HG03045 (cell line): ENCODE measurements around the gene HOXB4.

Experiments
- ATAC-seq: cut with Tn5 transposase; IDR thresholded peaks from one replicate; pipeline ENCODE4 v1.9.1; 2021; ENCODE audit warnings: mild to moderate bottlenecking, moderate library complexity; ENCODE audit not compliant: unreplicated experiment

The HOXB4 gene

DNA sequence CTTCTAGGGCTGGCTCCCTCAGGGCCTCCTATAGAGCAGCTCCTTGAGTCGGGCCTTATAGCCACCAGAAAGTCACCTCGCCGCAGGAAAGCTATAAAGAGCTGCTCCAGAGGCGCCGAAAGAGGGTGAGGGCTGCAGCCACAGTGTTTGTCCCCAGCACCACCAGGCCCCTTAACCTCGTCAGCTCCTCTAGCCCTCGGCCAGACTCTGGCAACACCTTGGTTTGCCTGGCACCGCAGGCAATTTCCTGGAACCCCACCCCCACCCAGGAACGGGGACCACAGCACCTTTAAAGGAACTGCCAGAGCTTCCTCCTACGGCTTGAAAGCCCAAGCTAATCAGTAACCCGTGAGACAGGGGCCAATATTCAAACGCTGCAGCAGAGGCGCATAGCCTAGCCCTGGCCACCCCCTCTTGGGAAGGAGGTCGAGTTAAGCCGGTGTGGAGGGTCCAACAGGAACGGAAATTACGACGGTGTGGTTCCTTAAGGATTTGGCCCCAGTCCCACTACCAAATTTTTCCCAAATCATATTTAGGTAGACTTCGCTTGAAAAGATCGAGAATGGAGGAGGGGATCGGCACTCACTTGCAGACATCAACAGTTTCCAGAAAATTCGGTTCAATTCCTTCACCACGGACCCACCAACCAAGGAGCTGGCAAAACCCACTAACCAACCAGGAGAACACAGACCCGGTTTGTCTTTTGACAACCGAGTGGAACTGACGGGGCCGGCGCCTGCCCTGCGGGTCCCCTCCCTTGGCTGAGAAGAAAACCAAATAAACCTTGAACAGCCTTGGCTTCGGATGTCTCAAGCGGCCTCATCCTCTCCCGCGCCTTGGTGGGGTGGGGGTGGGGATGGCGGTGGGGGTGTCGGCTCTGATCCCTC lies 23.6 kb upstream of the HOXB4 start:
- no peak for ATAC-seq

DNA sequence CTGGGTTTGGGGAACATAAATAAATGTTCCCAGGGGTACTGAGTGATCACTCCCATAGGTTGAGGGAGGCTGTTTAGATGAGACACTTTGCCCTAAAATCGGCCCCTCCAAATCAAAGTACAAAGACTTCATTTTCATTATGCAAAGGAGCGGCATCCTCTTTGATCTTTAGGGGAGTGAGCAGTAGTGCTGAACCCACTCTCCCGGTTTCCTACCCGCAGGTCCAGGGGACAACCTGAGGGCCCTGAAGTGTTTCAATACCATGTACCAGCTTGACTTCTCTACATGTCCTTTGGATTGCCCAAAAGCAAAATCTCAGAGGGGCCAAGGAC lies 23.0 kb upstream of the HOXB4 start:
- no peak for ATAC-seq

DNA sequence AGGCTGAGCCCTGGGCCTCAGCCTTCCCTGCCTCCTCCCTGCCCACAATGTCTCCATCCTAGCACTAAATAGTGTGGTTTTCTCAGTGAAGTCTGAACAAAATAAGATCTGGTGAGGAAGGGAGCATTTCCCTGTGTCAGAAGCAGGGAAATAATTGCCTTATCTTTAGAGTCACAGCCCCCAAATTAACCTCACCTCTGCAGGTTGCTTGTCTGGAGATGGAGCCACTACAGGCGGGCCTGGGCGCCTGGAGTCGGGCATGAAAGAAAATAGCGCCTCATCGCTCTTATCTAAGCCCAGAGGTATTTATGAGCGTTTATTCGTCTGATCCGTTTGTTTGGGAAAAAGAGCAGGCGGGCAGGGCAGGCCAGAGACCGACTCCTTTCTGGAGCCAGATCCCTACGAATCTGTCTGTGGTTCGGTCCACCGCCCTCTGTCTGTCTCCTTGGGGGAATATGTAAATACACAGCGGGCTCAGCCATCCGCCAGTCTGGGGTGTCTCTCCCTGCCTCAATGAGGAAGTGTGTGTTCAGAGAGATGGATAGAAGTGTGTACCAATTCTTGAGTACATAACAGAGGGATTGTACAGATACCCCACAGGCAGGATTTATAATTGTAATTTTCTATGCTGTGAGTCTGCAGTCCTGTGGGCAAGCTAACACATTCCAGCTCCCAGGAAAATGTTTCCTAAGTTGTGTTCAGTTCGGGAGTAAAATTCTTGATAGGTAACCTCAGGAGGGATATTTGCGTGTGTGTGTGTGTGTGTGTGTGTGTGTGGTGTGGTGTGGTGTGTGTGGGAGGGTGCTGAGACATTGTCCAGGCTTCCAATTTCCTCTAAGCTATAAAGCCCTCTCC lies 22.3 kb upstream of the HOXB4 start:
- ATAC-seq, result no peak

DNA sequence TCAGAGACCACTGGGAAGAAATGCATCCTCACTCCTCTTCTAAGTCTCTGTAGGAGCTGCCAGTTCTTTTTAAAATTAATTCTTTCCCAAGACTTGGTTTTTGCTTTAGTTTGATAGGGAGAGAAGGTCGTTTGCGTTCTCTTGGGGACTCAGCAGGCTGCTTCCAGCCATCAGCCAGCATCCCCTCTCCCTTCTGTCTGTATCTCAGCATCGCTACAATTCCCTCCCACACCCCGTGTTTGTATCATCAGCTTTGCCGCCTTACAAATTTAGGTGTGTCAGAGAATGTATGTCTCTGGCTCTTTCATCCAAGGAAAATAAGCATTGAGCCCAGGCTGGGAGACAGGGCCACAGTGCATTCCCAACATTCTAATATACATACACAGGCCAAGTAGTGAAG lies 21.2 kb upstream of the HOXB4 start:
- no peak for ATAC-seq

DNA sequence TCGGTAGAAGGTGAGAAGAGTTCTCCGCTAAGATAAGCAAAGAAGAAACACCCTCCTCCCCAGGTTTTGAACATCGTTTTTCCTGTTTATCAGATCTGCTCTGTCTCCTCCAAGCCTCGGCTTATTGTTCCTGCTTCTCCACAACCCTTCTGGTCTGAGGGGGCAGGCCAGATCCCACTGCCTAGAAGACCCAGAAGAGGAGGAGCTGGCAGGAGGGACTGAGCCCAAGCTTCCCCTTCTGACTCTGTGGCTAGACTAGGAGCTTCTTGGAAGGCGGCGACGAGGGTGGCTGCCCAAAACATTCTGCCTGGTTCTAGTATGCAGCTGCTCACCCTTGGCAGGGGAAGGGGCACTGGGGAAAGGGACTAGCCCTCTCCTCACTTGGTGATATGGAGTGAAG lies 20.6 kb upstream of the HOXB4 start:
- ATAC-seq, result no peak

DNA sequence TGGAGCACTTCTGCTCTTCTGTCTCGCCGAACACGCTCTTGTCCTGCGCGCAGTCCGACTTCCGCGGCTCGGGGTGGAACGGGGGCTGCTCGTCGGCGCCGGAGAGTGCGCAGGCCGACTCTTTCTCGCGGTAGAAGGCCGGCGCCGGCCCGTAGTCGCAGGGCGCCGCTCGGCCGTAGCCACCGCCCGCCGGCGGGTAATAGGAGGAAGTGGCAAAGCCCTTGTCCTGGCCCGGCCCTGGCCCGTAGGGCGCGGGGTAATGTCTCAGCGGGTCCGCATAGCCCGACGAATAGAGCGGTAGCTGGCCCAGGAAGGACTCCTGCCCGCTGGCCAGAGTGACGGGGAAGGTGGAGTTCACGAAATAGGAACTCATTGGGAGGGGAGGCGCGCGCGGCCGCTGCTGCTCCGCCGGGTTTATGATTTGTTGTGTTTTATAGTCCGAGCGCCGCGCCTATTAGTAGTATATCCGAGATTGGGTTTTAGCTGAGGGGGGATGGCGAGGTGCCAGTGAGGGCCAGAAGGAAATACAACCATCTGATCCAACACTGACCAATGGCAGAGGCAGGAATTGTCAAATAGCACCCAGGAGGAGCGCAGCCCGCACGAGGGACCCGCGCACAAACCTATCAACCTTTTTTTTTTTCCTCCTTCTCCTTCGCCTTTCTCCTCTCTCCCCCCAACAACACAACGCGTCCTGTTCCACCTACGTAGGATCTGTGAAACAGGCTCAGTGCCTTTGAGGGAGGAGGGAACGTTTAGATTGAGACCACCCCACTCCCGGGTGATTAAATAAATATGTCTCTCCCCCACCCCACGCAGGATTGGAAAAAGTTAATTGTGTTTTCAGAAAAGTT lies 19.9 kb upstream of the HOXB4 start:
- ATAC-seq, result no peak

DNA sequence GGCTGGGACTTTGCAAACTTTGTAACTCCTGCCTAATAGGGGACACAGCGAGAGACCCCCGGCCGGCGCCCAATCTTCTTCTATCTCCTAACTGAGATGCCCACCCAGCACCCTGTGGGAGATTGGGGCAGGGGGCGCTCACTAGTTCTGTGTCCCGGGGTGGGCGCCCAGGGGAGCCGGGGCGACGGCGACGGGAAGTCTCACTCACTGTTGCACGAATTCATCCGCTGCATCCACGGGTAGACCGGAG lies 19.3 kb upstream of the HOXB4 start:
- ATAC-seq, result no peak

DNA sequence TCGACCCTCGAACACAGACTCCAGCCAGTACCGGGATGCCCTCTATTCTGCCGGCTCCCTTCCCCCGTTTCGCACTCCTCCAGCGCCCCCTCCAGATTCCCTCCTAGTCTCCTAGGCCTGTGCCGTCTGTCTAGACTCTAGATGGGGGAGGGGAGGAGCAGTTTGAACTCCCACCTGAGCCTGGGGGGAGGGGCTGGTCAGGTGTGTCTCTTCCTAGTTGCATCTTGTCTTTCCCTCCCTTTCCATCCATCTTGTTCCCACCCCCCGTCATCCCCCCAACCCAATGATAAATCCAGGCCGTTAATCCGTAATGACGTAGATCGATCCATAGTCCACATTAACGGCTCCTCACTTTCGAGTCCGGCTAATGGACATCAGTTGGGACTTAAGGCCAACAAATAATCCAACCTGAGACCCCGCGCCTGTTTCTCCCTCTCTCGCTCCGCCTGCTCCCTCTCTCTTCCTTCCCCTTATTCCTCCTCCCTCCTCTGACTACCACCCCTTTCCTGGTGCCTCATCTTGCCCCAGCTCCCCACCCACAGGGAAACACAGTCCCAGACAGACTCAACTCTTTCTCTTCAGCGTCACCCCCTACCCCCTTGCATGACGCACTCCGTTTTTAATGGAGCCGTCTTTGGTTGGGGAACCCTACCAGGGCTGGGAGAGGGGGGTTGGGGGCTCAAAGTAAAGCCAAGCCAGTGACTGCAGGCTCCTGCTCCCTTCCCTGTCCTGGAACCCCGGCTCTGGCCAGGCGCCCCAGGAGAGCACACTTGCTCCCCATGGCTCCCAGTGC lies 18.8 kb upstream of the HOXB4 start:
- ATAC-seq, result no peak

DNA sequence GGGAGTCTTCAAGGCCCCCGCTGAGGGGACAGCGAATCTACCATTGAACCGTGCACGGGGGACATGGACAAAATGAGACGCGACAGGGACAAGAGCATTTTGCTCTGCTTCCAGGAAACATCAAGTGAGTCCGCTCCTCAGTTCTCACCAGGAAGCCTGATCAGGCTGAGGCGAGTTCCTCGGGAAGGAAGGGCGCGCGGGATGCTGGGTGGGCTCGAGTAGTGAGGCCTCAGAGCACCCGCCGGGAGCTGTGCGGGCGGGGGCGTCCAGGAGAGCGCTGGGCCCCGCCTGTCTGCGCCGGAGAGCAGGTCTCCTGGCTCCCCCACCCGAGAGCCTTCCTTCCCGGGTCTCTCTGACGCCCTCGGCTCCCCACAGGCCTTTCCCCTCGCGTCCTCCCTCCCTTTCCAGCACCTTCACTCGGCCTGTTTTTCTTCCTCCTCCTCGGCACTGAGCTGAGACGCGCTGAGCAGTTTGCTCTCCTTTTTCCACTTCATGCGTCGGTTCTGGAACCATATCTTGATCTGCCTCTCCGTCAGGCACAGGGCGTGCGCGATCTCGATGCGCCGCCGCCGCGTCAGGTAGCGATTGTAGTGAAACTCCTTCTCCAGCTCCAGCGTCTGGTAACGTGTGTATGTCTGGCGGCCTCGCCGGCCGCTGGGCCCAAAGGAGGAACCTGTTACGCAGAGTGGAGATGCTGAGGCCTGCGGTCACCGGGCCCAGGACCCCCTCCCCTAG lies 18.0 kb upstream of the HOXB4 start:
- no peak for ATAC-seq

DNA sequence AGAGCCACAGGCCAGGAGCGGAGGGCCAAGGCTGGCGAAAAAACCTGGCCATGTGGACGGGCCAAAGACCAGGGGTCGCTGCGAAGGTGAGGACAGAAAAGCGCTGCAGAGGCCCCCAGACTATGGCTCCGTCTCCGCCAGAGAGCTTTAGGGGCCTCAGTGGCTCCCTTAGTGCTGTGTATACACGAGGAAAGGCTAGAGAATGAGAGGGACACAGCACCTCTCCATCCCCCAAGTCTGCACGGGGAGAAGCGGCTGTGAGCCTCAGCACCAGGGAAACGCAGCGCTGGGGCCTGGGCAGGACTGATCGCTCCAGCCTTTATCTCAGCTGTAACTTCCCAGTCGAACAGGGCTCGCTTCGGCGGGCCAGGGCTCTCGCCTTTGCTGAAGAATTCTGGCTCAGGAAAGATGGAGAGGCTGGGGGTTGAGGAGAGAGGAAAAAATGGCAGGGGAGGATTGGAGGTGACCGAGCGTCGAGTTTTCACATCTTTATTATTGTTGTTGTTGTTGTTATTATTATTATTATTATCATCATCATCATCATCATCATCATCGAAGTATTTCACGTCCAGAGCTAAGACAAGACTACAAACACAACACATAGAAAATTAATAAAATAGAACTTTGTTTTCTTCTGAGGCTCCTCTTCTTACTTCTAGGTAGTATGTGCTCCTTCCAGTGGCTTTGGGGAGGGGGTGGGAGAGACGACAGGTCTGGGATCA lies 17.3 kb upstream of the HOXB4 start:
- ATAC-seq, result no peak

DNA sequence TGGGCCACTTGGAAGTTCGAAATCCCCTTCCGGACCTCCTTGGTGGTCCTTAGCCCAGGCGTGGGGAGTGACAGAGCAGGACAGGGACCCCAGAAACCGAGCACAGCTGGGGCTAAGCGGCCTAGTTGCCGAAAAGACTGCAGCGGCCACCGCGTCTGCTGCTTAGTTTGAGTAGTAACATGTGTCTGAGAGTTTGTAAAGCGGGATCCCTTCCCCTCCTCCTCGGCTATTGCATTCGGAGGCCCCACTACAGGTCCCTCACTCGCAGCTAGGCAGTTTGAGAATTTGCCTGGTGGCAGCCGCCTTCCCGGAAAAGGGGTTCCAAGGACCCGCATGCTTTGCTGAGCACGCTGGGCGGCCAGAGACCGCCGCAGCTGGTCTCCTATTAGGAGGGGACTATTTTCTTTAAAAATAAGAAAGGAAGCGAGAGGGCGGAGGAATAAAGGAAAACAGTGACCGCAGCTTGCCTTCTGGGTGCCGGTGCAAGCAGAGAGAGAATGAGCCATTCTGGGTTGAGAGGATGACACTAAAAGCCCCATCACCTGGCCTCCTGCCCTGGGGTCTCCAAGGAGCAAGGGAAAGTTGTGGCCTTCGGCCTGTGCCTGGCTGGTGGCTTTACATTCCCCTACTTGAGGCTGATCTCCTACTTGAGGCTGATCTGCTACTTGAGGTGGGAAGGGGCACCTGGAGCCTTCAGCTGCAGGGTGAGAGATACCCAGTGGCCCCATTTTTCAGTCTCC lies 16.6 kb upstream of the HOXB4 start:
- no peak for ATAC-seq

DNA sequence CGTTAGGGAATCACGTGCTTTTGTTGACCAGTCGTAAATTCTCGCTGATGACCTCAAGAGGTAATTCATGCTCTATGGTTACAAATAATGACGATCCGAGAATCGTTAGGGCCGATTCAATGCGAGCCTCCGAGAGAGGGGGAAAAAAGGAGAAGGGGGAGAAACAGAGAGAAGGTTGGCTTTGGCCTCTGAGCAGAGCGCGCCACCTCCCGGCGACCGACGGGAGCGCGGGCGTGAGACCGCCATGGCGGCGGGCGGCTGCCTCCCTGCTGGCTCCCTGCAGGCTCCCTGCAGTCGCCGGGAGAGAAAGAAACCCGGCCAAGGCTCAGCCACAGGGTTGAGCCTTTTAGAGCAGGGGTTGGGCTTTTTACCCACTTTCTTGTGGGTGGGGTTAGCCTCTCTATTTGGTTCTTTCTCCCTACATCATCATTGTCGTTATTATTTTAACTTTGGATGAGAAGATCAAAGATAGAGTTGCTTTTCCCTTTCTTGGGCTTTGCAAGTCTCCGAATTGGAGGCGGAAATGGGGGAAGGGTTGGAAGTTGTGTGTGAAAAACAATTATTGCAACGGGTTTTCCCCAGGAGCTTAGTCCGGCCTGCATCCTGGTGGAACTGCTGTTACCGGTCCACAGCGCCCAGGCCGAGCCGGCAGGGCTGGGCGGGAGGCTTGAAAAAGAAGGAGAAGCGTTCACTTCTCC lies 15.8 kb upstream of the HOXB4 start:
- no peak for ATAC-seq

DNA sequence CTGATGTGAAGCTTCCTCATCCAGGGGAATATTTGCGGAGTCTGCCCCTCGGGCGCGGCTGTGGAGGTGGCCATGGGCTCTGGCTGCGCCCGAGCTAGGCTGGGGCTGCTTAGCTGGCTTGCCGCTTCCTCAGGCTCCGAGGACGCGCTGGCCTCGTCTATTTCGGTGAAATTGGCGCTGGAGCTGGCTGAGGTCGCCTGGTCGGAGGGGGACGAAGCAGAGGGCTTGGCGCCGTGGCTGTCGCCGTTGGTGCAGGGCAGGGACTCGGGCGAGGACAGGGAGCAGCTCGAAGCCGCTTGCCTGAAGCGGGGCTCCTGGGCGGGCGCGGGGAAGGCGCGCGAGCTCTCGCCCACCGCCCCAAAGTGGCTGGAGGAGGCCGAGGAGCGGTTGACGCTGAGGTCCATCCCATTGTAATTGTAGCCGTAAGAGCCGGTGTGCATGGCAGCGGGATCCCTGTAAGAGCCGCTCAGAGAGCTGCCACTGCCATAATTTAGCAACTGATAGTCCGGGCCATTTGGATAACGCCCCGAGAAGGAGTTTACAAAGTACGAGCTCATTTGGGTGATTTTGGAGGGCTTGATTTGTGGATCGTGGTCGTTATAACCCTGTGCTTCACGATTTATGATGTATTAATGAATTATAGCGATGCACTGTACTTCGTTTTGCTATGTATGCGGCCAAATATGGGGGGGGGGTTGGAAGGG lies 15.1 kb upstream of the HOXB4 start, which contains the start of gene HOXB5:
Gene HOXB5 (minus strand): TSS at position 654 of the 704 bp plus-strand sequence. CDS start 97 bp downstream, at position 557.
- ATAC-seq, result no peak

DNA sequence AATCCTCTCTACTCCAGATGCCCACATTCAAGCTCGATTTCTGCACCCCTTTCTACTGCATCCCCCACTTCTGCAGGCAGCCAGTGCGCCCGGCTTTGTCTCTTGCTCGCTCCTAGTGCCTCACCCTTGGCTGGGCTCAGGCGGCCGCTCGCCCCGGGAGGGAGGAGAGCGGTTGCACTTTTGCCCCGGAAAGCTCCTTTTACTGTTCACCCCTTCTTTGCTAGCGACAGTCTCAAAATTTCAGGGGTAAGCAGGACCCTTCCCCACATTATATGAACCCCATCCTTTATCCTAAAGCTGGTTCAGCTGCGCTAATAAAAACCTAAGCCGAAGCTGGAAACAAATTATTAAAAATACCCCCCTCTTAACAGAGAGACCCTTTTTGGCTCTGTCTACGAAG lies 14.4 kb upstream of the HOXB4 start:
- ATAC-seq, result no peak

DNA sequence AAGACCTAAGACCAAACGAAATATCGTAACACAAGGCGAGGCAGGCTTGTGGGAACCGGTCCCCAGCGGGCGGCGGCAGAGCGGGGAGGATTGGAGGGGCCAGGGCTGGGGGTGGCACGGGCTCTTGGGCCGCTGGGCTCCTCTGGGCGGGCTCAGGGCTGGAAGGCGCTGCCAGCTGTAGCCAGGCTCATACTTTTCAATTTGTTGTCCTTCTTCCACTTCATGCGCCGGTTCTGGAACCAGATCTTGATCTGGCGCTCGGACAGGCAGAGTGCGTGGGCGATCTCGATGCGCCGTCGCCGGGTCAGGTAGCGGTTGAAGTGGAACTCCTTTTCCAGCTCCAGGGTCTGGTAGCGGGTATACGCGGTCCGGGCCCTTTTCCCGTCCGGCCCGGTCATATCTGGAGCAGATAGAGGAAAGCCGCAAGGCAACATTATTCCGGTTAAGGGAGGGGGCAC lies 13.9 kb upstream of the HOXB4 start:
- ATAC-seq, result no peak

DNA sequence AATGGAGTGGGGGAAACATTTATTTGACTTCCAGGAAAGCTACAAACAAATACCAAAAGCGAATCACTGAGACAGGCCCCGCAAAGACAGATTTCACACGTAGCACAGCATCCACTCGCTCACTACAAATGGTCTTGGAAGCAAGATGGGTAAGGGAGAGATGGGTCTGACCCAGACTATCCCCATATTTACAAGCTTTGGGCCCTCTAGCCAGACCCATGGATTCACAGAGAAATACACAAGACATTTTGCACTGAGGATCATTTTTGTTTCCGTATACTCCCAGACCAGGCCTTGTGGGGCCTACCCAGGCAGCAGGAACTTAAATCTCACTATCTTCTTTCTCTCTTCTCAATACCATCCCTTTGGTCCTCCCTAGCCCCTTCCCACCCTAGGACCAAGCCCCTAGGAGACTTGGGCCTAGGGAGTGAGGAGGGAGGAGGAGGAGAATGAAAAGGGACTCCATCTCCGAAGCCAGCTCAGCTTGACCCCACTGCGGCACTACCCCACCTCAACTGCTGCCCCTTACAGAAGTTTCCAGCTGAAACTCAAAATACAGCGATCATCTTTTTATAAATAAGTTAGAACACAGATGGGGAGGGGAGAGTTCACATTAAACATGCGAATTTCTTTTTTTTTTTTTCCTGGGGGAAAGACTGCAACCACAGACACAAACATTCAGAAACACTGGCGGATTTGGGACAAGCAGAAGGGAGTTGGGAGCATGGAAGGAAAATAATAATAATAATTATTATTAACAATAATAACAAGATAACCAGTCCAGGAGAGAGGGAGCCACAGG lies 13.3 kb upstream of the HOXB4 start:
- ATAC-seq, result no peak
